Loucy (cell line): ENCODE results near the gene HDGFL3.

Experiments used
- EZH2phosphoT487 ChIP-seq: fragments of 200-600 bp; IDR thresholded peaks from 2 replicates; pipeline ENCODE4 v1.6.1; 2018; ENCODE audit warnings: antibody characterized with exemption, mild to moderate bottlenecking, moderate library complexity, borderline replicate concordance
- TF ChIP-seq, protein P1 (sequence below): fragments of 200-600 bp; sonication (generic); conservative IDR thresholded peaks from 2 replicates; pipeline ENCODE4 v1.5.1; 2014; ENCODE audit warnings: mild to moderate bottlenecking, antibody characterized with exemption, low read length

DNA sequence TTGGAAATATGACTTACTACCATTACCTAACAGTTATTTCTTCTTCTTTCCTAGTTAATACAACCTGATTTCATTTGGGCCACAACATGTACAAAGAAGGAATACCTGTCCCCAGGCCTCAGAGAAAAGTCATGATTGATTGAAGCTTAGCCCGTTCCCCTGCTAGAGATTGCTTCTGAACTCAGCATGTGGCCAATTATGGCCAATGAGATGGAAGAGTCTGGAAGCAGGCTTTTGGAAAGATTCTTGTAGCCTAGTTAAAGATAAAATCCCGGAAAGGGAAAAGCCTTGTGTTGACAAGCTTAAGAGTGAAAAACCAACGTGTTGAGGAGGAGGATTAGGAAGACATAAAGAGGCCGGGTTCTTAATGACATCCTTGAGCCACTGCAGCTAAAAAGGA, 117.2 kb downstream of the HDGFL3 start:
- TF ChIP-seq, protein P1, sequence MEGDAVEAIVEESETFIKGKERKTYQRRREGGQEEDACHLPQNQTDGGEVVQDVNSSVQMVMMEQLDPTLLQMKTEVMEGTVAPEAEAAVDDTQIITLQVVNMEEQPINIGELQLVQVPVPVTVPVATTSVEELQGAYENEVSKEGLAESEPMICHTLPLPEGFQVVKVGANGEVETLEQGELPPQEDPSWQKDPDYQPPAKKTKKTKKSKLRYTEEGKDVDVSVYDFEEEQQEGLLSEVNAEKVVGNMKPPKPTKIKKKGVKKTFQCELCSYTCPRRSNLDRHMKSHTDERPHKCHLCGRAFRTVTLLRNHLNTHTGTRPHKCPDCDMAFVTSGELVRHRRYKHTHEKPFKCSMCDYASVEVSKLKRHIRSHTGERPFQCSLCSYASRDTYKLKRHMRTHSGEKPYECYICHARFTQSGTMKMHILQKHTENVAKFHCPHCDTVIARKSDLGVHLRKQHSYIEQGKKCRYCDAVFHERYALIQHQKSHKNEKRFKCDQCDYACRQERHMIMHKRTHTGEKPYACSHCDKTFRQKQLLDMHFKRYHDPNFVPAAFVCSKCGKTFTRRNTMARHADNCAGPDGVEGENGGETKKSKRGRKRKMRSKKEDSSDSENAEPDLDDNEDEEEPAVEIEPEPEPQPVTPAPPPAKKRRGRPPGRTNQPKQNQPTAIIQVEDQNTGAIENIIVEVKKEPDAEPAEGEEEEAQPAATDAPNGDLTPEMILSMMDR: no peak
- TF ChIP-seq EZH2phosphoT487: no peak
